ENCODE results near the gene ZBTB40.

DNA sequence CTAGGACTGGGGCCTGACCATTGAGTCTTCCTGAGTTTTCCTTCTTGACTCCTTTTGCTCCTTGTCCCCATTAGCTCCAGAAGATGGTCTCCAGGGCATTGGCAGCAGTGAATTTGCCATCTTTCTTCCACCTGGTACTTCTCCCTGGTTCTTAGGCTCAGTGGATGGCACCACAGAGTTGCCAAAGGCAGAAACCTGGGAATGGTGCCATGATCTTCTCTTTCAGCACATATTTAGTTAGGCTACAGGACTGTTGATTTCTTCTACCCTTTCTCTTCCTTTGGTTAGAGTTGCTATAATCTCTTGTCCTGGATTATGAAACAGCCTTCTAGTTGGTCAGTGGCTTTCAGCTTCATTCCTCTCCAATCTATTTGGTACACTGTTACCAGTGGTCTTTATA is 6.2 kb downstream of the ZBTB40 start:
- TF ChIP-seq, protein P1, sequence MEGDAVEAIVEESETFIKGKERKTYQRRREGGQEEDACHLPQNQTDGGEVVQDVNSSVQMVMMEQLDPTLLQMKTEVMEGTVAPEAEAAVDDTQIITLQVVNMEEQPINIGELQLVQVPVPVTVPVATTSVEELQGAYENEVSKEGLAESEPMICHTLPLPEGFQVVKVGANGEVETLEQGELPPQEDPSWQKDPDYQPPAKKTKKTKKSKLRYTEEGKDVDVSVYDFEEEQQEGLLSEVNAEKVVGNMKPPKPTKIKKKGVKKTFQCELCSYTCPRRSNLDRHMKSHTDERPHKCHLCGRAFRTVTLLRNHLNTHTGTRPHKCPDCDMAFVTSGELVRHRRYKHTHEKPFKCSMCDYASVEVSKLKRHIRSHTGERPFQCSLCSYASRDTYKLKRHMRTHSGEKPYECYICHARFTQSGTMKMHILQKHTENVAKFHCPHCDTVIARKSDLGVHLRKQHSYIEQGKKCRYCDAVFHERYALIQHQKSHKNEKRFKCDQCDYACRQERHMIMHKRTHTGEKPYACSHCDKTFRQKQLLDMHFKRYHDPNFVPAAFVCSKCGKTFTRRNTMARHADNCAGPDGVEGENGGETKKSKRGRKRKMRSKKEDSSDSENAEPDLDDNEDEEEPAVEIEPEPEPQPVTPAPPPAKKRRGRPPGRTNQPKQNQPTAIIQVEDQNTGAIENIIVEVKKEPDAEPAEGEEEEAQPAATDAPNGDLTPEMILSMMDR (IDR thresholded peaks at IDR 0.05; ENCODE audit: insufficient read depth, low read length, poor library complexity, severe bottlenecking) = no peak
- TF ChIP-seq EZH2phosphoT487 (conservative IDR thresholded peaks at IDR 0.05; ENCODE audit: low read length) = no peak
